Uterus (tissue), 4 donors: Measurements from ENCODE around the gene CLUH. TPM values are rescaled to one million over a fixed set of nuclear protein-coding genes. Genes with fewer than 3 reads are reported as not detected.

Experiments used
- DNase-seq, 2 donors: peaks; one replicate each; pipeline ENCODE4 v3.0.0-alpha.2; 2019 to 2020
- H3K27ac ChIP-seq, 2 donors: fragments of 200-600 bp; sonication (generic); 1 replicate in 1 of 2; 2 replicates in 1 of 2; pipeline ENCODE4 v1.5.1; 2016 to 2018
- H3K27me3 ChIP-seq, 2 donors: fragments of 200-600 bp; sonication (generic); one replicate each; pipeline ENCODE4 v1.5.1; 2018 to 2019; ENCODE audit warnings: control low read depth in 1 of 2
- H3K36me3 ChIP-seq, 2 donors: fragments of 200-600 bp; sonication (generic); one replicate each; pipeline ENCODE4 v1.5.1; 2019; ENCODE audit warnings: control low read depth in 1 of 2
- H3K4me1 ChIP-seq, 2 donors: fragments of 200-600 bp; sonication (generic); one replicate each; pipeline ENCODE4 v1.5.1; 2018 to 2019; ENCODE audit warnings: control low read depth in 1 of 2
- H3K4me3 ChIP-seq, 2 donors: fragments of 200-600 bp; sonication (generic); 1 replicate in 1 of 2; 2 replicates in 1 of 2; pipeline ENCODE4 v1.5.1; 2018 to 2019; ENCODE audit warnings: mild to moderate bottlenecking in 1 of 2
- H3K9me3 ChIP-seq, 2 donors: fragments of 200-600 bp; sonication (generic); one replicate each; pipeline ENCODE4 v1.5.1; 2019; ENCODE audit warnings: control low read depth in 1 of 2
- POLR2A ChIP-seq, 2 donors: fragments of 450-650 bp; IDR thresholded peaks; one replicate each; pipeline ENCODE4 v1.6.1; 2016; ENCODE audit warnings: antibody characterized with exemption in 2 of 2, mild to moderate bottlenecking in 1 of 2, moderate library complexity in 1 of 2
- intact Hi-C: fragments of 100-400 bp; cut with DNase I; formaldehyde crosslinking; loops from one replicate; pipeline ENCODE4 v1.15.1; 2023; ENCODE audit warnings: low total_unique reads
- total RNA-seq, 4 donors: library from RNA; depleted of rRNA in 3 of 4; stranded (reverse); fragments of >200 nt in 3 of 4; gene quantifications; one replicate each; pipeline versions ENCODE4 v1.1.0 to v1.2.4, GENCODE V29; 2014 to 2023
- TF ChIP-seq, protein P1 (sequence below), 4 experiments: fragments of 200-600 bp in 2 of 4; fragments of 450-650 bp in 2 of 4; sonication (generic) in 2 of 4; IDR thresholded peaks; one replicate each; pipeline ENCODE4 v1.5.1; 2016 to 2019; ENCODE audit warnings: antibody characterized with exemption in 4 of 4, mild to moderate bottlenecking in 2 of 4, moderate library complexity in 1 of 4
- donor health status: DM: yes; HTN: yes; CAD: no.

CLUH gene, protein sequence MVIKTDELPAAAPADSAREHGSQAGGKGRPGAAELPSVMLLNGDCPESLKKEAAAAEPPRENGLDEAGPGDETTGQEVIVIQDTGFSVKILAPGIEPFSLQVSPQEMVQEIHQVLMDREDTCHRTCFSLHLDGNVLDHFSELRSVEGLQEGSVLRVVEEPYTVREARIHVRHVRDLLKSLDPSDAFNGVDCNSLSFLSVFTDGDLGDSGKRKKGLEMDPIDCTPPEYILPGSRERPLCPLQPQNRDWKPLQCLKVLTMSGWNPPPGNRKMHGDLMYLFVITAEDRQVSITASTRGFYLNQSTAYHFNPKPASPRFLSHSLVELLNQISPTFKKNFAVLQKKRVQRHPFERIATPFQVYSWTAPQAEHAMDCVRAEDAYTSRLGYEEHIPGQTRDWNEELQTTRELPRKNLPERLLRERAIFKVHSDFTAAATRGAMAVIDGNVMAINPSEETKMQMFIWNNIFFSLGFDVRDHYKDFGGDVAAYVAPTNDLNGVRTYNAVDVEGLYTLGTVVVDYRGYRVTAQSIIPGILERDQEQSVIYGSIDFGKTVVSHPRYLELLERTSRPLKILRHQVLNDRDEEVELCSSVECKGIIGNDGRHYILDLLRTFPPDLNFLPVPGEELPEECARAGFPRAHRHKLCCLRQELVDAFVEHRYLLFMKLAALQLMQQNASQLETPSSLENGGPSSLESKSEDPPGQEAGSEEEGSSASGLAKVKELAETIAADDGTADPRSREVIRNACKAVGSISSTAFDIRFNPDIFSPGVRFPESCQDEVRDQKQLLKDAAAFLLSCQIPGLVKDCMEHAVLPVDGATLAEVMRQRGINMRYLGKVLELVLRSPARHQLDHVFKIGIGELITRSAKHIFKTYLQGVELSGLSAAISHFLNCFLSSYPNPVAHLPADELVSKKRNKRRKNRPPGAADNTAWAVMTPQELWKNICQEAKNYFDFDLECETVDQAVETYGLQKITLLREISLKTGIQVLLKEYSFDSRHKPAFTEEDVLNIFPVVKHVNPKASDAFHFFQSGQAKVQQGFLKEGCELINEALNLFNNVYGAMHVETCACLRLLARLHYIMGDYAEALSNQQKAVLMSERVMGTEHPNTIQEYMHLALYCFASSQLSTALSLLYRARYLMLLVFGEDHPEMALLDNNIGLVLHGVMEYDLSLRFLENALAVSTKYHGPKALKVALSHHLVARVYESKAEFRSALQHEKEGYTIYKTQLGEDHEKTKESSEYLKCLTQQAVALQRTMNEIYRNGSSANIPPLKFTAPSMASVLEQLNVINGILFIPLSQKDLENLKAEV (N-terminal part only)
- 10 to 100 TPM in 3 of 4 donors, 1 to 10 TPM in 1; 9.2 to 40.3 (median 20.1) TPM for total RNA-seq

DNA sequence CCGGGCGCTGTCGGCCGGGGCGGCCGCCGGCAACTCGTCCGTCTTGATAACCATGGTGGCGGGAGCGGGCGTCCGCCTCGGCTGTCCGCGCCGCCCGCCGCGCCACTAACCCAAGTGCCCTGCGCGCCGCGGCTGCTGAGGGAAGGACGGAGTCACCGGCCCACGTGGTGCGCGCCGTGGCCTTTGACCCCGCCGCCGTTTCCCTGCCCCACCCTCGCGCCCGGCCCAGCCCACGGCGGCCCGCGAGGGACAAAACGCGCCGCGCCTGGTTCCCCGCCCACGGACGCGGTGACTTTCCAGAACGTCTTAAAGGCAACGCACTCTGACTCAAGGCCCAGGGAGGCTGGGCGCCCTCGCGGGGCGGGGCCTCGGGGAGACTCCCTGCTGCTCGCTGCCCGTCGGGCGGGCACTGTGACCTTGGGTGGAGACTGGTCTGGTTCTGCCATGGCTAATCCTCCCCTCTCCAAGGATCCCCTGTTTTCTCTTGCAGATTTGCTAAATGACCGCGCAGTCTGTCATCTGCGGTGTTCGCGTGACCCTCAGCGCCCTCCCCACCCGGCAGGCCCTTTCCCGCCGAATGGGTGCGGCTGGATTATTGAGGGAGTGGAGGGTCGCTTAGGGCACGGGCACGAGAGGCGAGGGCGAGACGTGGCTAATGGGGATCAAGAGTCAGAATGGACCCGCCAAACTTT lies at the start of gene CLUH:
TSS of gene CLUH (minus strand) at position 157 of the 692 bp plus-strand sequence. CDS start at position 54, 103 bp downstream.
- no peaks in the 10 kb centered on the region for H3K36me3 ChIP-seq
- H3K9me3 ChIP-seq, result no peaks in the 10 kb centered on the region
- H3K27me3 ChIP-seq, result no peaks in the 10 kb centered on the region
- peak within 1 kb of the TSS; percentile 57 to 80 for H3K4me3 ChIP-seq
- peak within 1 kb of the TSS; percentile 58 to 74 for H3K27ac ChIP-seq
- H3K4me1 ChIP-seq, result peaks cover 0 to 25% of the 10 kb centered on the region in 2 donors
- intact Hi-C loops, result no loop called here
- TF ChIP-seq, protein P1, sequence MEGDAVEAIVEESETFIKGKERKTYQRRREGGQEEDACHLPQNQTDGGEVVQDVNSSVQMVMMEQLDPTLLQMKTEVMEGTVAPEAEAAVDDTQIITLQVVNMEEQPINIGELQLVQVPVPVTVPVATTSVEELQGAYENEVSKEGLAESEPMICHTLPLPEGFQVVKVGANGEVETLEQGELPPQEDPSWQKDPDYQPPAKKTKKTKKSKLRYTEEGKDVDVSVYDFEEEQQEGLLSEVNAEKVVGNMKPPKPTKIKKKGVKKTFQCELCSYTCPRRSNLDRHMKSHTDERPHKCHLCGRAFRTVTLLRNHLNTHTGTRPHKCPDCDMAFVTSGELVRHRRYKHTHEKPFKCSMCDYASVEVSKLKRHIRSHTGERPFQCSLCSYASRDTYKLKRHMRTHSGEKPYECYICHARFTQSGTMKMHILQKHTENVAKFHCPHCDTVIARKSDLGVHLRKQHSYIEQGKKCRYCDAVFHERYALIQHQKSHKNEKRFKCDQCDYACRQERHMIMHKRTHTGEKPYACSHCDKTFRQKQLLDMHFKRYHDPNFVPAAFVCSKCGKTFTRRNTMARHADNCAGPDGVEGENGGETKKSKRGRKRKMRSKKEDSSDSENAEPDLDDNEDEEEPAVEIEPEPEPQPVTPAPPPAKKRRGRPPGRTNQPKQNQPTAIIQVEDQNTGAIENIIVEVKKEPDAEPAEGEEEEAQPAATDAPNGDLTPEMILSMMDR (IDR thresholded peaks at IDR 0.05), result peak in 3 of 4 experiments; percentile 10 to 46 (median 19)
- peak; percentile 63 to 71 for TF ChIP-seq POLR2A (IDR thresholded peaks at IDR 0.05)
- DNase-seq, result peak; percentile 95 to 97

DNA sequence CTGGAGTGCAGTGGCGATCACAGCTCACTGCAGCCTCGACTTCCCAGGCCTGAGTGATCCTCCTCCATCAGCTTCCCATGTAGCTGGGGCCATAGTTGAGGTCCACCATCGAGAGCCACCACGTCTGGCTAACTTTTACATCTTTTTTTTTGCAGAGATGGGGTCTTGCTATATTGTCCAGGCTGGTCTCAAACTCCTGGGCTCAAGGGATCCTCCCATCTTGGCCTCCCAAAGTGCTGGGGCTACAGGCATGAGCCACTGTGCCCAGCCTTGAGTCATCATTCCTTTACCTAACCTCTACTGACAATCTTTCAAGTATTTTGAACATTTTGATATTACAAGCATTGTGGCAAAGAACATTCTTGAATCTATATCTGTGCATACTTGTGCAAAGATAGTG lies 47.3 kb upstream of the CLUH start:
- no peak for DNase-seq
- intact Hi-C loops, result no loop called here
- no peaks in the 10 kb centered on the region for H3K9me3 ChIP-seq
- H3K27me3 ChIP-seq, result peaks cover 0 to 11% of the 10 kb centered on the region in 2 donors
- no peak overlapping the region for H3K27ac ChIP-seq
- peaks cover 0 to 9% of the 10 kb centered on the region in 2 donors for H3K4me1 ChIP-seq
- no peaks in the 10 kb centered on the region for H3K36me3 ChIP-seq
- TF ChIP-seq POLR2A (IDR thresholded peaks at IDR 0.05), result no peak
- TF ChIP-seq, protein P1 (IDR thresholded peaks at IDR 0.05), result no peak
- no peak overlapping the region for H3K4me3 ChIP-seq

DNA sequence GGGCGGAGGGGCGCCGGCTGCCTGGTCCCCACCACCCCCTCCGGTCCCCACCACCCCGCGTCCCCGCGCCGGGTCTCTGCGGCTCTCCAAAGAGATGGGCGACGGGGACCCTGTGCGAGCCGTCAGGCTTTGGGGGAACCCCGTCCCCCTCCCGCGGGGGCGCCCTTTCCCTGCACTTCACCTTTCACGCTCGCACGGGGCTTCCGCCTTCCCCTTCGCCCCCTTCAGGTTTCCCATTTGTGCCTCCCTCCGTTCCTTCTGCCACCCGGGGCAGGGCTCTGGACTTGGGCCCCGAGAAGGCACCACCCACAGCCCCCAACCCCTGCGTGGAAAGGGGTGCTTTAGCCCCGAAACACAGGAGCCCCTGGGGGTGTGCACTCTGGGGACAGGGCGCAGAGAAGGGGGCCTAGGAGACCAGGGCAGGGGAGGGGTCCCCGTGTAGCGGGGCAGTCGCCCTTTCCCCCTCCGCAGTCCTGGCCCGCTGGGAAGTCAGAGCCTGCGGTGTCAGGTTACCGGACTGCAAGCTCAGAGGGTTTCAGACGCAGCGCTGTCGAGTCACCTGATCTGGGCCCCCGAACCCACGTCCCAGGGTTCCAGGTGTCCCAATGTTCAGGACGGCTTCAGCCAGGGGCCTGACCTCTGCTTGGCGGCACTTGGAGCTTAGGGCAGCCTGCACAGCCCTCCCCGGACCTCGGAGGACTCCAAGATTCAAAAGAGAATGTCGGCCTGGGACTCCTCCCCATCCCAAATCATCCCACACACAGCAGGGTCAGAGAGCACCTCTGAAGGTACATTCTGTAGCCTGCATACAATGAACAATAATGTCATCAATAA lies 44.5 kb upstream of the CLUH start:
- no peaks in the 10 kb centered on the region for H3K9me3 ChIP-seq
- peaks cover 0 to 11% of the 10 kb centered on the region in 2 donors for H3K27me3 ChIP-seq
- H3K4me3 ChIP-seq, result no peak overlapping the region
- H3K27ac ChIP-seq, result no peak overlapping the region
- no peak for DNase-seq
- H3K36me3 ChIP-seq, result no peaks in the 10 kb centered on the region
- peaks cover 0 to 9% of the 10 kb centered on the region in 2 donors for H3K4me1 ChIP-seq
- TF ChIP-seq, protein P1 (IDR thresholded peaks at IDR 0.05), result no peak
- TF ChIP-seq POLR2A (IDR thresholded peaks at IDR 0.05), result no peak
- intact Hi-C loops, result no loop called here

DNA sequence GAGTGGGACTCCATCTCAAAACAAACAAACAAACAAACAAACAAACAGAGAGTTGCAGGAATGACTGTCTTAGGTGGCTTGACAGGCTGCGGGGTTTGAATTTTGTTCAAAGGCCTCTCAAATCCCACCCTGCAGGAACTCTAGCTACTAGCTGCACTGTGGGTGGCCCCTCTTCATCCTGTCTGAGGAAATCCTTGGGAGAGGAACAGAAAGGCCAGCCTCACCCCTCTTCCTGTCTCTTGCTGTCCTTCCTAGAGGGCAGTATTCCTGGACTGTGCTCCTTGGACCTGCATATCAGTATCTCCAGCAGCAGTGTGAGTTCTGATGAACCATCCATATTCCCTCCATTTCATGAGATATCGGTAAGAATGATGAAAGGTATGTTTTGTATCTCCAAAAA lies 39.9 kb upstream of the CLUH start:
- H3K4me1 ChIP-seq, result peaks cover 0 to 9% of the 10 kb centered on the region in 2 donors
- no peak overlapping the region for H3K4me3 ChIP-seq
- no peak overlapping the region for H3K27ac ChIP-seq
- TF ChIP-seq, protein P1 (IDR thresholded peaks at IDR 0.05), result no peak
- no peak for TF ChIP-seq POLR2A (IDR thresholded peaks at IDR 0.05)
- intact Hi-C loops, result no loop called here
- no peaks in the 10 kb centered on the region for H3K36me3 ChIP-seq
- no peaks in the 10 kb centered on the region for H3K9me3 ChIP-seq
- DNase-seq, result no peak
- H3K27me3 ChIP-seq, result peaks cover 10 to 11% of the 10 kb centered on the region in 2 donors
